GM21825 (cell line): ENCODE data around the gene PDPK1.
"Not testable (repeated sequence)": the region's sequence is repeated elsewhere in the genome, so short reads cannot be mapped to it uniquely, and the experiment has no call there.

Experiments
- ATAC-seq: cut with Tn5 transposase; IDR thresholded peaks from one replicate; pipeline ENCODE4 v1.9.1; 2021; ENCODE audit warnings: mild to moderate bottlenecking, moderate library complexity; ENCODE audit not compliant: unreplicated experiment

Gene PDPK1

GRCh38 chr16:2539192-2539844 is 1.5 kb downstream of the PDPK1 start:
- not testable (repeated sequence) for ATAC-seq

- ATAC-seq, result not testable (repeated sequence)
Measured at GRCh38 chr16:2539845-2540458, 2.1 kb downstream of the PDPK1 start.

GRCh38 chr16:2540912-2541311 is 3.1 kb downstream of the PDPK1 start:
- ATAC-seq, result not testable (repeated sequence)

GRCh38 chr16:2541409-2541808 is 3.6 kb downstream of the PDPK1 start:
- not testable (repeated sequence) for ATAC-seq

GRCh38 chr16:2543771-2544170 is 6.0 kb downstream of the PDPK1 start:
- not testable (repeated sequence) for ATAC-seq

- ATAC-seq, result not testable (repeated sequence)
Measured at GRCh38 chr16:2550283-2550878, 12.6 kb downstream of the PDPK1 start.

- ATAC-seq, result not testable (repeated sequence)
Measured at GRCh38 chr16:2551420-2551889, 13.6 kb downstream of the PDPK1 start.

- not testable (repeated sequence) for ATAC-seq
Measured at GRCh38 chr16:2554709-2555425, 17.0 kb downstream of the PDPK1 start.

- not testable (repeated sequence) for ATAC-seq
Measured at GRCh38 chr16:2557150-2557549, 19.3 kb downstream of the PDPK1 start.

- ATAC-seq, result peak; percentile 51
Measured at GRCh38 chr16:2560131-2560797, 22.4 kb downstream of the PDPK1 start.

GRCh38 chr16:2560798-2561133 is 22.9 kb downstream of the PDPK1 start:
- peak; percentile 45 for ATAC-seq

GRCh38 chr16:2567506-2567905 is 29.7 kb downstream of the PDPK1 start:
- not testable (repeated sequence) for ATAC-seq

- not testable (repeated sequence) for ATAC-seq
Measured at GRCh38 chr16:2568573-2568972, 30.8 kb downstream of the PDPK1 start.

GRCh38 chr16:2572704-2573103 is 34.9 kb downstream of the PDPK1 start:
- ATAC-seq, result not testable (repeated sequence)

- ATAC-seq, result not testable (repeated sequence)
Measured at GRCh38 chr16:2575839-2576238, 38.0 kb downstream of the PDPK1 start.

- ATAC-seq, result not testable (repeated sequence)
Measured at GRCh38 chr16:2577044-2577443, 39.2 kb downstream of the PDPK1 start.

GRCh38 chr16:2578905-2579304 is 41.1 kb downstream of the PDPK1 start:
- ATAC-seq, result not testable (repeated sequence)

- ATAC-seq, result not testable (repeated sequence)
Measured at GRCh38 chr16:2580143-2580542, 42.3 kb downstream of the PDPK1 start.

- not testable (repeated sequence) for ATAC-seq
Measured at GRCh38 chr16:2580818-2581217, 43.0 kb downstream of the PDPK1 start.

- ATAC-seq, result no peak
Measured at GRCh38 chr16:2584729-2585650, 47.2 kb downstream of the PDPK1 start.
